SK-N-SH (cell line): ENCODE results near the gene DEAF1.

ENCODE experiments used
- NFIC ChIP-seq: IDR thresholded peaks from 2 replicates; pipeline ENCODE4 v1.4.0; 2012; ENCODE audit warnings: borderline replicate concordance
- RFX5 ChIP-seq: IDR thresholded peaks from 2 replicates; pipeline ENCODE4 v1.6.1; 2012; ENCODE audit warnings: mild to moderate bottlenecking, improper control_type of control experiment, low read length
- TAF1 ChIP-seq: IDR thresholded peaks from 2 replicates; pipeline ENCODE4 v1.6.1; 2012; ENCODE audit warnings: low read depth, mild to moderate bottlenecking, low read length, moderate library complexity, borderline replicate concordance
- TF ChIP-seq, protein P1 (sequence below): fragments of 200-600 bp; sonication (generic); IDR thresholded peaks from 2 replicates; pipeline ENCODE4 v1.6.1; 2017; ENCODE audit warnings: antibody characterized with exemption, mild to moderate bottlenecking, moderate library complexity
- TF ChIP-seq, protein P2 (sequence below): IDR thresholded peaks from 2 replicates; pipeline ENCODE4 v1.4.0; 2012; ENCODE audit warnings: low read depth

DNA sequence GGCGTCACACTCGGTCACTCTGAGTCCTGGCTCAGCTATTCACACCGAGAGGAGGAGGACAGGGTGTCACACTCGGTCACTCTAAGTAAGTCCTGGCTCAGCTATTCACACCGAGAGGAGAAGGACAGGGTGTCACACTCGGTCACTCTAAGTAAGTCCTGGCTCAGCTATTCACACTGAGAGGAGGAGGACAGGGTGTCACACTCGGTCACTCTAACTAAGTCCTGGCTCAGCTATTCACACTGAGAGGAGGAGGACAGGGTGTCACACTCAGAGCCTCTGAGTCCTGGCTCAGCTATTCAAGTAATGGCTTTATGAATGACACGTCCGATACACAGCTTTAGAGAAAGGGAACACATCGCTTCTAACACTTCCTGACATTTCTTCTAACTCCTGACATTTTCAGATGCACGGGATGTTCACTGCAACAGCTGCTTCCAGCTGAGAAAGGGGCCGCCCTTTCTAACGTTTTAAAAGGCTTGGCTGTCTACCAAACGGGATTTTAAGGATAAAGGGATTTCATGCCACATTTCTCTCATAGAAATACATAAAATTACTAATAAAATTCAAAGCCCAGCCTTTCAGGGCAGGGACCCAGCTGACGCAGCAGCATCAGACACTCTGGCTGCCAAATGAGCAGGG lies 29.8 kb downstream of the DEAF1 start:
- TF ChIP-seq, protein P1, sequence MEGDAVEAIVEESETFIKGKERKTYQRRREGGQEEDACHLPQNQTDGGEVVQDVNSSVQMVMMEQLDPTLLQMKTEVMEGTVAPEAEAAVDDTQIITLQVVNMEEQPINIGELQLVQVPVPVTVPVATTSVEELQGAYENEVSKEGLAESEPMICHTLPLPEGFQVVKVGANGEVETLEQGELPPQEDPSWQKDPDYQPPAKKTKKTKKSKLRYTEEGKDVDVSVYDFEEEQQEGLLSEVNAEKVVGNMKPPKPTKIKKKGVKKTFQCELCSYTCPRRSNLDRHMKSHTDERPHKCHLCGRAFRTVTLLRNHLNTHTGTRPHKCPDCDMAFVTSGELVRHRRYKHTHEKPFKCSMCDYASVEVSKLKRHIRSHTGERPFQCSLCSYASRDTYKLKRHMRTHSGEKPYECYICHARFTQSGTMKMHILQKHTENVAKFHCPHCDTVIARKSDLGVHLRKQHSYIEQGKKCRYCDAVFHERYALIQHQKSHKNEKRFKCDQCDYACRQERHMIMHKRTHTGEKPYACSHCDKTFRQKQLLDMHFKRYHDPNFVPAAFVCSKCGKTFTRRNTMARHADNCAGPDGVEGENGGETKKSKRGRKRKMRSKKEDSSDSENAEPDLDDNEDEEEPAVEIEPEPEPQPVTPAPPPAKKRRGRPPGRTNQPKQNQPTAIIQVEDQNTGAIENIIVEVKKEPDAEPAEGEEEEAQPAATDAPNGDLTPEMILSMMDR: no peak
- no peak for TF ChIP-seq NFIC
- TF ChIP-seq RFX5: no peak
- TF ChIP-seq TAF1: no peak
- TF ChIP-seq, protein P2, sequence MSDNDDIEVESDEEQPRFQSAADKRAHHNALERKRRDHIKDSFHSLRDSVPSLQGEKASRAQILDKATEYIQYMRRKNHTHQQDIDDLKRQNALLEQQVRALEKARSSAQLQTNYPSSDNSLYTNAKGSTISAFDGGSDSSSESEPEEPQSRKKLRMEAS: no peak
